ENCODE results near the gene METTL15. TPM values are rescaled to one million over a fixed set of nuclear protein-coding genes. Genes with fewer than 3 reads are reported as not detected.

The METTL15 gene
- total RNA-seq, 1 donor from 2014 or later, result 27.9 TPM

DNA sequence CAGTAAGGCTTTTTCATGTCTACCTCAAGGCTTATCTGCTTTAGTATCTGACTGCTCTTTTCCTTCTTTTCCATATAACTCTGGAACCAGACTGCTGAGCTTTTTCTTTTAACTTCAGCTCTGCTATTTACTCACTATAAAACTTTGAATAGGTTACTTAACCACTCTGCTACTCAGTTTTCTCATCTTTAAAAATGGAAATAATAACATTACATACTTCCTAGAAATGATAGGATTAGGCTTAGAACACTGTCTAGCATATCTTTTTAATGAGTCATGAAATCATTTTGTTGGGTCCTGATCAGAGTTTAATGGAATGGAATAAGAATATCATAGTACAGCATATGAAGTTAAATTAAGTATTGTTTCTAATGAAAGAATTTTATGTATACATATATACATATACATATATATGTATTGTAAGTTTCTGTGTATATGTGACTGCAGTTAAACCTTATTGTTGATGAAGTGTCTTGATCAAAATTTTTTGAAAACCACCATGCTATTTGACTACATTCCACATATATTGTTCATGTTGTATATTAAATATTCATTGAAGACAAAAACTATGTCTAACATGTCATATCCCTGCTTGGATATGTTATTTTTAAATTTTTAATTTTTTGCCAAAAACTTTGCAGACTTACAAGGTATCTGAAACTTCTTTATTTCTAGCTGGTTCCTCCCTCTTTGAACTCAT is 120.2 kb downstream of the METTL15 start:
- no peaks in the 10 kb centered on the region for H4K20me1 ChIP-seq (ENCODE audit: low read depth)
- DNase-seq (ENCODE audit: low spot score), result no peak
- H3K4me2 ChIP-seq, result no peak overlapping the region
- H3K4me1 ChIP-seq, result no peaks in the 10 kb centered on the region
- no peaks in the 10 kb centered on the region for H3K36me3 Mint-ChIP-seq
- no peak overlapping the region for H2AFZ ChIP-seq (replicated peaks)
- H3K4me3 ChIP-seq, result no peak overlapping the region
- H3K27ac ChIP-seq, result no peak overlapping the region
- no peaks in the 10 kb centered on the region for H3K27me3 Mint-ChIP-seq (ENCODE audit: insufficient read depth, low read depth)
- TF ChIP-seq EZH2 (IDR thresholded peaks at IDR 0.05) (no peak), EZH2phosphoT487 (IDR thresholded peaks at IDR 0.05) (no peak)
- TF ChIP-seq, protein P1, sequence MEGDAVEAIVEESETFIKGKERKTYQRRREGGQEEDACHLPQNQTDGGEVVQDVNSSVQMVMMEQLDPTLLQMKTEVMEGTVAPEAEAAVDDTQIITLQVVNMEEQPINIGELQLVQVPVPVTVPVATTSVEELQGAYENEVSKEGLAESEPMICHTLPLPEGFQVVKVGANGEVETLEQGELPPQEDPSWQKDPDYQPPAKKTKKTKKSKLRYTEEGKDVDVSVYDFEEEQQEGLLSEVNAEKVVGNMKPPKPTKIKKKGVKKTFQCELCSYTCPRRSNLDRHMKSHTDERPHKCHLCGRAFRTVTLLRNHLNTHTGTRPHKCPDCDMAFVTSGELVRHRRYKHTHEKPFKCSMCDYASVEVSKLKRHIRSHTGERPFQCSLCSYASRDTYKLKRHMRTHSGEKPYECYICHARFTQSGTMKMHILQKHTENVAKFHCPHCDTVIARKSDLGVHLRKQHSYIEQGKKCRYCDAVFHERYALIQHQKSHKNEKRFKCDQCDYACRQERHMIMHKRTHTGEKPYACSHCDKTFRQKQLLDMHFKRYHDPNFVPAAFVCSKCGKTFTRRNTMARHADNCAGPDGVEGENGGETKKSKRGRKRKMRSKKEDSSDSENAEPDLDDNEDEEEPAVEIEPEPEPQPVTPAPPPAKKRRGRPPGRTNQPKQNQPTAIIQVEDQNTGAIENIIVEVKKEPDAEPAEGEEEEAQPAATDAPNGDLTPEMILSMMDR (IDR thresholded peaks at IDR 0.05), result no peak
- H3K27ac Mint-ChIP-seq, result no peak overlapping the region
- H3K9me3 ChIP-seq (ENCODE audit: low read depth), result no peaks in the 10 kb centered on the region
- H3K9me3 Mint-ChIP-seq, result no peaks in the 10 kb centered on the region
- no peaks in the 10 kb centered on the region for H3K79me2 ChIP-seq (ENCODE audit: low read depth)
- H3K4me3 Mint-ChIP-seq, result no peak overlapping the region
- no peaks in the 10 kb centered on the region for H3K4me1 Mint-ChIP-seq
- no peaks in the 10 kb centered on the region for H3K36me3 ChIP-seq
- H3K27me3 ChIP-seq, result no peaks in the 10 kb centered on the region
- no peak overlapping the region for H3K9ac ChIP-seq
- H3F3A ChIP-seq (ENCODE audit: low read depth), result no peaks in the 10 kb centered on the region

DNA sequence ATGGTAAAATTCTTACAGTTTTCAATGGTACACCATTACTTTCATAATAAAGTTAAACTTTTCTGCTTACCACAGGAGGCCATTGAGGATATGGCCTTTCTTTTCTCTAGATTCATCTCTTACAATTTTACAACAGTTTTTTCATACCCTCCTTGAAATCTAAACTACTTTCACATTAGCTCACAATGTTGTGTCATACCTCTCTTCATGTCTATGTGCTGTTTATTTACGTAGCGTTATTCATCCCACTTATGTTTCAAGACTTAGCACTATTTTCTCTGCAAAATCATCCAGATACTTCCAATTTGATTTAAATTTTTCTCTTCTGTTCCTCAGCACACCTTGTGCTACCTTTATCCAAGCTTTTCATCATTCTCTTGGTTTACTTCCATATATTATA is 123.3 kb downstream of the METTL15 start:
- H3K9me3 Mint-ChIP-seq, result peaks cover 2% of the 10 kb centered on the region
- DNase-seq (ENCODE audit: low spot score), result no peak
- no peaks in the 10 kb centered on the region for H3K36me3 ChIP-seq
- H2AFZ ChIP-seq (replicated peaks), result no peak overlapping the region
- no peaks in the 10 kb centered on the region for H3K27me3 Mint-ChIP-seq (ENCODE audit: insufficient read depth, low read depth)
- no peak overlapping the region for H3K4me2 ChIP-seq
- no peak overlapping the region for H3K9ac ChIP-seq
- no peak overlapping the region for H3K4me3 ChIP-seq
- no peaks in the 10 kb centered on the region for H3F3A ChIP-seq (ENCODE audit: low read depth)
- H3K9me3 ChIP-seq (ENCODE audit: low read depth), result no peaks in the 10 kb centered on the region
- H3K4me3 Mint-ChIP-seq, result no peak overlapping the region
- H3K27ac ChIP-seq, result no peak overlapping the region
- H4K20me1 ChIP-seq (ENCODE audit: low read depth), result no peaks in the 10 kb centered on the region
- TF ChIP-seq, protein P1 (IDR thresholded peaks at IDR 0.05), result no peak
- TF ChIP-seq EZH2phosphoT487 (IDR thresholded peaks at IDR 0.05) (no peak), EZH2 (IDR thresholded peaks at IDR 0.05) (no peak)
- no peaks in the 10 kb centered on the region for H3K4me1 Mint-ChIP-seq
- H3K27me3 ChIP-seq, result no peaks in the 10 kb centered on the region
- H3K4me1 ChIP-seq, result no peaks in the 10 kb centered on the region
- H3K27ac Mint-ChIP-seq, result no peak overlapping the region
- no peaks in the 10 kb centered on the region for H3K79me2 ChIP-seq (ENCODE audit: low read depth)
- peaks cover 5% of the 10 kb centered on the region for H3K36me3 Mint-ChIP-seq

DNA sequence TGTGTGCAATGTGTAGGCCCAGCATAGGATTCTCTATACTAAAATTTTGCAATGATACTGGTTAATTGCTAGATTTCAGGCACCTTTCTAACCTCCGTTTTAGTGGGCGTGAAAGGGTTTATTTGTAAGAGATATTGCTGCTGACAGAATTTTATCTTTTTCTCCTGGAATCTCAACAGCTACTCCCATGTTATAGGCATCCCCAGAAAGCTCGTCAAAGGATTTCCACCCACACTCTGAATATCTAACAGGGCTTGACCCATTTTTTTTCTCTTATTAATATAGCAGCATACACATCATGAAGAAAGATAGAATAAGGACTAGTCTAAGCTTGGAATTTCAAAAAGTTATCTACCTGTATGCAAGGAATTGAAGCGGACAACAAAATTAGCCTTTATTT is 124.5 kb downstream of the METTL15 start:
- H3K9me3 Mint-ChIP-seq, result peaks cover 11% of the 10 kb centered on the region

More for the DNA sequence above, 124.5 kb downstream of the METTL15 start:
- Histone ChIP-seq H3K9me3 (ENCODE audit: low read depth) (no peaks in the 10 kb centered on the region), H3K4me2 (no peak overlapping the region), H3F3A (ENCODE audit: low read depth) (no peaks in the 10 kb centered on the region), H3K27ac (no peak overlapping the region), H3K4me3 (no peak overlapping the region), H4K20me1 (ENCODE audit: low read depth) (no peaks in the 10 kb centered on the region), H3K9ac (no peak overlapping the region), H3K4me1 (no peaks in the 10 kb centered on the region), H2AFZ (replicated peaks) (no peak overlapping the region), H3K36me3 (no peaks in the 10 kb centered on the region), H3K27me3 (no peaks in the 10 kb centered on the region), H3K79me2 (ENCODE audit: low read depth) (no peaks in the 10 kb centered on the region)
- DNase-seq (ENCODE audit: low spot score), result no peak
- Mint-ChIP-seq H3K27me3 (ENCODE audit: insufficient read depth, low read depth) (no peaks in the 10 kb centered on the region), H3K4me3 (no peak overlapping the region), H3K27ac (no peak overlapping the region), H3K4me1 (no peaks in the 10 kb centered on the region), H3K36me3 (peaks cover 12% of the 10 kb centered on the region)
- TF ChIP-seq, protein P1 (IDR thresholded peaks at IDR 0.05), result no peak
- TF ChIP-seq EZH2 (IDR thresholded peaks at IDR 0.05), result no peak
- no peak for TF ChIP-seq EZH2phosphoT487 (IDR thresholded peaks at IDR 0.05)

All from neural progenitor cell (in vitro differentiated cells).